ENCODE data around the gene TRIP10. TPM values are rescaled to one million over a fixed set of nuclear protein-coding genes. Genes with fewer than 3 reads are reported as not detected.
"Not testable (repeated sequence)": the region's sequence is repeated elsewhere in the genome, so short reads cannot be mapped to it uniquely, and the experiment has no call there.

The TRIP10 gene
- total RNA-seq, 2 donors from 2014 or later = 37.0 to 74.2 TPM

- Histone ChIP-seq H3K27ac (no peak overlapping the region), H3K27me3 (replicated peaks; ENCODE audit: insufficient read depth) (no peaks in the 10 kb centered on the region), H3K9me3 (no peaks in the 10 kb centered on the region), H3K4me3 (no peak overlapping the region), H3K4me1 (replicated peaks) (no peaks in the 10 kb centered on the region), H3K36me3 (no peaks in the 10 kb centered on the region)
- no peak for DNase-seq (ENCODE audit: low spot score)
- intact Hi-C loops (cut with DNase I) = no loop called here
- 81% methylated on average over 16 of the region's 16 CpGs for WGBS
- TF ChIP-seq CTCF (IDR thresholded peaks at IDR 0.05) (no peak), POLR2A (IDR thresholded peaks at IDR 0.05) (no peak), POLR2AphosphoS5 (IDR thresholded peaks at IDR 0.05) (no peak)
These were observed 31.8 kb upstream of the TRIP10 start for GRCh38 chr19:6707658-6708018.

- intact Hi-C loops (cut with DNase I) = no loop called here
- H3K27me3 ChIP-seq (replicated peaks; ENCODE audit: insufficient read depth) = no peaks in the 10 kb centered on the region
- no peak for DNase-seq (ENCODE audit: low spot score)
- no peaks in the 10 kb centered on the region for H3K4me1 ChIP-seq (replicated peaks)
- H3K9me3 ChIP-seq = no peaks in the 10 kb centered on the region
- no peak overlapping the region for H3K27ac ChIP-seq
- no peak for TF ChIP-seq CTCF (IDR thresholded peaks at IDR 0.05)
- TF ChIP-seq POLR2A (IDR thresholded peaks at IDR 0.05) = no peak
- TF ChIP-seq POLR2AphosphoS5 (IDR thresholded peaks at IDR 0.05) = no peak
- WGBS = 92% methylated on average over 3 of the region's 3 CpGs
- no peak overlapping the region for H3K4me3 ChIP-seq
- H3K36me3 ChIP-seq = no peaks in the 10 kb centered on the region
These were observed 31.1 kb upstream of the TRIP10 start for GRCh38 chr19:6708346-6708745.

DNA sequence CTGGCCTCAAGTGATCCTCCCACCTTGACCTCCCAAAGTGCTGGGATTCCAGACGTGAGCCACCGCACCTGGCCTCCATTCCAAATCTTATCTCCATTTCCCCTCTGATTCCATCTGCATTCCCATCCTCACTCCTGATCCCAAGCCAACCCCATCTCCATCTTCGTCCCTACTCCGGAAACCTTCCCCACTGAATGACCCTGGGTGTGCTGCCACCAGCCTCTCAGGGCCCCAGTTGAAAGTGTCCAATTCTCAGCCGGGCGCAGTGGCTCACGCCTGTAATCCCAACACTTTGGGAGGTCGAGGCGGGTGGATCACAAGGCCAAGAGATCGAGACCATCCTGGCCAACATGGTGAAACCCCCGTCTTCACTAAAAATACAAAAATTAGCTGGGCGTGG is 30.6 kb upstream of the TRIP10 start:
- 88% methylated on average over 12 of the region's 12 CpGs for WGBS
- H3K4me1 ChIP-seq (replicated peaks); intact Hi-C loops (cut with DNase I); H3K36me3 ChIP-seq; H3K27me3 ChIP-seq (replicated peaks; ENCODE audit: insufficient read depth); H3K4me3 ChIP-seq; H3K9me3 ChIP-seq; DNase-seq (ENCODE audit: low spot score); H3K27ac ChIP-seq: not testable (repeated sequence)

- no peaks in the 10 kb centered on the region for H3K36me3 ChIP-seq
- H3K9me3 ChIP-seq = no peaks in the 10 kb centered on the region
- no peak overlapping the region for H3K4me3 ChIP-seq
- no peaks in the 10 kb centered on the region for H3K27me3 ChIP-seq (replicated peaks; ENCODE audit: insufficient read depth)
- intact Hi-C loops (cut with DNase I) = no loop called here
- H3K27ac ChIP-seq = no peak overlapping the region
- TF ChIP-seq POLR2A (IDR thresholded peaks at IDR 0.05) = no peak
- no peak for TF ChIP-seq POLR2AphosphoS5 (IDR thresholded peaks at IDR 0.05)
- TF ChIP-seq CTCF (IDR thresholded peaks at IDR 0.05) = no peak
- H3K4me1 ChIP-seq (replicated peaks) = no peaks in the 10 kb centered on the region
- 37% methylated on average over 14 of the region's 14 CpGs for WGBS
- no peak for DNase-seq (ENCODE audit: low spot score)
These were observed 29.9 kb upstream of the TRIP10 start for GRCh38 chr19:6709549-6709948.

DNA sequence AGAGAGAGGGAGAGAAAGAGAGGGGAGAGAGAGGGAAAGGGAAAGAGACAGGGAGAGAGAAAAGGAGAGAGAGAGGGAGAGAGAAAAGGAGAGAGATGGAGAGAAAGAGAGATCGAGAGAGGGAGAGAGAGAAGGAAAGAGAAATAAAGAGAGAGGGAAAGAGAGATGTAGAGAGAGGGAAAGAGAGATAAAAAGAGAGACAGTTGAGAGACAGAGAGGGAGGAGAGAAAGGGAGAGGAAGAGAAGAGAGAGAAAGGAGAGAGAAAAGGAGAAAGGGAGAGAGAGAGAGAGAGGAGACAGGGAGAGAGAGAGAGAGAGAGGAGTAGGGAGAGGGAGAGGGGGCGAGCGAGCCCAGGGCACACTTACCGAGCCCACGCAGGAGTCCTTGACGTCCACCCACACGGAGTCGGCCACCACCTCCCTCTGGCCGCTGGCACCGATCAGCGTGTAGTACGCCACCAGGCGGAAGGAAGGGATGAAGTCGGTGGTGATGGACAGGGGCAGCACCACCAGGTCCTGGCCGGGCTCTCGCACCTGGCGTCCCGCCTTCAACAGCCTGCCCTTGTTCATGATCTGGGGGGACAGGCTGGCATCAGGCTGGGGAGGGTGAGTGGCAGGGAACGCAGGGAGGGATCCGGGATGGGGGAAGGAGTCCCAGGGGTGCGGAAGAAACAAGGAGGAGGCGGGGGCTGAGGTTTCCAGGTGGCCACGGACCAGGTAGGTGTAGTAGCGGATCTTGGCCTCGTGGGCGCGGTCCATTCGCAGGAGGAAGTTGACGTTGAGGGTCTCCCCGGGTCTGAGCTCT is 29.0 kb upstream of the TRIP10 start:
- 10% methylated on average over 30 of the region's 30 CpGs for WGBS
- H3K27ac ChIP-seq = no peak overlapping the region
- no peaks in the 10 kb centered on the region for H3K4me1 ChIP-seq (replicated peaks)
- TF ChIP-seq CTCF (IDR thresholded peaks at IDR 0.05) (peak in 1 of 4 experiments; percentile 10), POLR2A (IDR thresholded peaks at IDR 0.05) (no peak)
- intact Hi-C loops (cut with DNase I) = no loop called here
- DNase-seq (ENCODE audit: low spot score) = no peak
- H3K27me3 ChIP-seq (replicated peaks; ENCODE audit: insufficient read depth) = no peaks in the 10 kb centered on the region
- no peaks in the 10 kb centered on the region for H3K36me3 ChIP-seq
- H3K9me3 ChIP-seq = no peaks in the 10 kb centered on the region
- no peak overlapping the region for H3K4me3 ChIP-seq
